IPS-18c (cell line): ENCODE data around the gene BNIPL.

ENCODE experiments used
- H3K4me3 ChIP-seq: 2 replicates; pipeline ENCODE4 v1.7.0; 2013; ENCODE audit warnings: low read depth, mild to moderate bottlenecking, low read length, moderate library complexity; ENCODE audit not compliant: insufficient read depth
- H3K9me3 ChIP-seq: one replicate; pipeline ENCODE4 v1.6.1; 2013; ENCODE audit warnings: mild to moderate bottlenecking, low read length, moderate library complexity; ENCODE audit not compliant: control insufficient read depth, insufficient read depth

Gene BNIPL

GRCh38 chr1:151067185-151067584 is 30.8 kb downstream of the BNIPL start:
- Histone ChIP-seq H3K9me3 (no peaks in the 10 kb centered on the region), H3K4me3 (no peak overlapping the region)

GRCh38 chr1:151069103-151069486 is 32.7 kb downstream of the BNIPL start:
- no peaks in the 10 kb centered on the region for H3K9me3 ChIP-seq
- H3K4me3 ChIP-seq, result no peak overlapping the region

- no peaks in the 10 kb centered on the region for H3K9me3 ChIP-seq
- H3K4me3 ChIP-seq, result peak within 1 kb of the TSS; percentile 88
Observed at GRCh38 chr1:151070474-151071276, 34.3 kb downstream of the BNIPL start, which contains the start of gene GABPB2. GABPB2 (plus strand) TSS chr1:151070761; CDS start chr1:151088190, 17,429 bp downstream.

GRCh38 chr1:151072224-151072623 is 35.8 kb downstream of the BNIPL start:
- no peak overlapping the region for H3K4me3 ChIP-seq
- H3K9me3 ChIP-seq, result no peaks in the 10 kb centered on the region

GRCh38 chr1:151085953-151086559 is 49.7 kb downstream of the BNIPL start:
- Histone ChIP-seq H3K4me3 (no peak overlapping the region), H3K9me3 (peaks cover 2% of the 10 kb centered on the region)
